K562 (cell line): ENCODE measurements around the gene SLC16A6. TPM values are rescaled to one million over a fixed set of nuclear protein-coding genes. Genes with fewer than 3 reads are reported as not detected.

Experiments
- ATAC-seq: fragments of 200-7000 bp; cut with Tn5 transposase; 3 replicates; pipeline ENCODE4 v1.9.1; 2020; ENCODE audit warnings: moderate library complexity
- BruUV-seq: library from RNA; stranded (reverse); fragments of 400-500 nt; replicated peaks from 2 replicates; lab custom pipeline; 2021; lab: Mats Ljungman, UMichigan
- CTCF ChIA-PET: fragments of 300-600 bp; formaldehyde crosslinking; extraction: SDS; loops from one replicate; lab custom pipeline; 2021; ENCODE audit warnings: low intra/inter-chr PET ratio; lab: Yijun Ruan, JAX
- POLR2A ChIA-PET: fragments of 300-600, 350-650 bp; sonication (Branson Sonifier 250); formaldehyde crosslinking; extraction: SDS; loops from one replicate; lab custom pipeline; 2021; ENCODE audit warnings: antibody characterized with exemption, inconsistent platforms; lab: Yijun Ruan, JAX
- DNase-seq, 4 experiments: peaks; one replicate each; pipeline versions ENCODE4 v3.0.0 to v3.0.0-alpha.2; 2011 to 2018; ENCODE audit warnings: low spot score in 3 of 4, mixed read lengths in 3 of 4; ENCODE audit errors: extremely low read depth in 1 of 4
- FAIRE-seq: peaks from 2 replicates; lab custom pipeline; 2011; peaks lifted over from hg19 to GRCh38; lab: Jason Lieb, UNC
- H2AFZ ChIP-seq: 2 replicates; pipeline ENCODE4 v1.6.0; 2011; ENCODE audit warnings: low read depth, low read length, control low read depth, inconsistent platforms
- H3K27ac ChIP-seq: fragments of 200-600 bp; 3 replicates; pipeline ENCODE4 v1.8.0; 2011; ENCODE audit warnings: low read depth, mild to moderate bottlenecking, control low read depth, inconsistent platforms, low read length, moderate library complexity, mixed read lengths; ENCODE audit errors: extremely low read depth
- H3K27me3 ChIP-seq, 2 experiments: fragments of 300-600 bp in 1 of 2; 2 replicates in 1 of 2; 3 replicates in 1 of 2; pipeline versions ENCODE4 v1.6.0 to v1.8.0; 2011; ENCODE audit warnings: inconsistent platforms in 2 of 2, low read length in 2 of 2, mild to moderate bottlenecking in 1 of 2, mixed read lengths in 1 of 2, moderate library complexity in 1 of 2; ENCODE audit not compliant: control insufficient read depth in 2 of 2, insufficient read depth in 2 of 2
- H3K36me3 ChIP-seq: fragments of 300-600 bp; 3 replicates; pipeline ENCODE4 v1.8.0; 2011; ENCODE audit warnings: mild to moderate bottlenecking, low read length, inconsistent platforms; ENCODE audit not compliant: control insufficient read depth, insufficient read depth
- H3K4me1 ChIP-seq, 2 experiments: fragments of 200-600 bp in 1 of 2; replicated peaks in 1 of 2; 2 replicates in 1 of 2; 3 replicates in 1 of 2; pipeline versions ENCODE4 v1.5.1 to v1.8.0; 2011; ENCODE audit warnings: inconsistent platforms in 2 of 2, low read length in 2 of 2, mild to moderate bottlenecking in 1 of 2, mixed read lengths in 1 of 2, moderate library complexity in 1 of 2; ENCODE audit not compliant: control insufficient read depth in 2 of 2, insufficient read depth in 2 of 2
- H3K4me2 ChIP-seq: 2 replicates; pipeline ENCODE4 v1.6.1; 2011; ENCODE audit warnings: low read length, control low read depth, inconsistent platforms, mixed read lengths; ENCODE audit not compliant: insufficient read depth
- H3K4me3 ChIP-seq: fragments of 200-600 bp; sonication (generic), shearing (Covaris generic); 2 replicates; pipeline ENCODE4 v1.5.1; 2016; ENCODE audit warnings: control low read depth, inconsistent platforms
- H3K79me2 ChIP-seq: fragments of 200-600 bp; 3 replicates; pipeline ENCODE4 v1.8.0; 2011; ENCODE audit warnings: low read length, inconsistent platforms; ENCODE audit not compliant: control insufficient read depth, insufficient read depth
- H3K9ac ChIP-seq, 2 experiments: 2 replicates each; pipeline versions ENCODE4 v1.6.0 to v1.6.1; 2011; ENCODE audit warnings: low read depth in 2 of 2, low read length in 2 of 2, control low read depth in 1 of 2, inconsistent platforms in 1 of 2, mild to moderate bottlenecking in 1 of 2, mixed read lengths in 1 of 2; ENCODE audit not compliant: insufficient read depth in 1 of 2
- H3K9me1 ChIP-seq: one replicate; pipeline ENCODE4 v1.6.0; 2011; ENCODE audit warnings: inconsistent platforms, mild to moderate bottlenecking, low read length, moderate library complexity; ENCODE audit not compliant: control insufficient read depth, insufficient read depth
- H3K9me3 ChIP-seq: replicated peaks from 2 replicates; pipeline ENCODE4 v1.5.1; 2011; ENCODE audit warnings: low read depth, low read length, inconsistent platforms; ENCODE audit not compliant: control insufficient read depth, insufficient read depth
- H4K20me1 ChIP-seq: replicated peaks from 2 replicates; pipeline ENCODE4 v1.6.1; 2011; ENCODE audit warnings: low read length, inconsistent platforms, mixed read lengths; ENCODE audit not compliant: control insufficient read depth, insufficient read depth
- HDGF ChIP-seq: fragments of 450-650 bp; IDR thresholded peaks from 2 replicates; pipeline ENCODE4 v1.6.1; 2016
- POLR2B ChIP-seq: fragments of 450-650 bp; IDR thresholded peaks from 2 replicates; pipeline ENCODE4 v1.6.1; 2018; ENCODE audit warnings: low read depth; ENCODE audit not compliant: partially characterized antibody
- SMAD1 ChIP-seq: fragments of 150-350 bp; IDR thresholded peaks from 2 replicates; pipeline ENCODE4 v1.6.1; 2014; ENCODE audit warnings: low read length, low read depth; ENCODE audit not compliant: partially characterized antibody
- ZNF165 ChIP-seq: fragments of 250-450 bp; sonication (Bioruptor Pico); IDR thresholded peaks from 2 replicates; pipeline ENCODE4 v1.4.0; 2020; ENCODE audit warnings: borderline replicate concordance
- WGBS: fragments of 100-300 bp; shearing (Covaris generic); methylation state at CpG from one replicate; pipeline ENCODE4 v1.1.6; 2016; ENCODE audit warnings: low coverage, mixed read lengths; ENCODE audit not compliant: insufficient coverage; ENCODE audit errors: missing lambda C conversion rate; 5-methylcytosine and 5-hydroxymethylcytosine counted together
- in situ Hi-C: fragments of 300-500 bp; cut with MboI; formaldehyde crosslinking; loops from 4 replicates; pipeline ENCODE4 v1.15.0; 2018; ENCODE audit warnings: inconsistent platforms, mixed read lengths
- intact Hi-C: fragments of 100-400 bp; cut with micrococcal nuclease; formaldehyde crosslinking; loops from 2 replicates; pipeline ENCODE4 v1.14.2; 2022
- polyA plus RNA-seq, 8 experiments: library from polyadenylated mRNA; depleted of rRNA in 4 of 8; stranded (reverse) in 5 of 8; unstranded in 3 of 8; fragments of >200 nt; fragmentation: Nextera tagmentation in 2 of 8; fragmentation: Illumina TruSeq in 1 of 8; extraction: Ambion mirVana in 2 of 8; extraction: Trizol in 1 of 8; gene quantifications; 2 replicates each; pipeline versions ENCODE4 v1.2.1 to v1.2.3, GENCODE V29; 2011 to 2014; ENCODE audit warnings: inconsistent platforms in 1 of 8, missing spikeins in 1 of 8
- total RNA-seq, 7 experiments: library from RNA; depleted of rRNA in 6 of 7; stranded (reverse); fragments of >200 nt in 6 of 7; fragmentation: Illumina TruSeq in 2 of 7; extraction: Trizol in 2 of 7; gene quantifications; 2 replicates each; pipeline versions ENCODE4 v1.2.1 to v1.2.3, GENCODE V29; 2011 to 2021; ENCODE audit warnings: low replicate concordance in 1 of 7
- TF ChIP-seq, protein P1 (sequence below), 2 experiments: fragments of 450-650 bp; IDR thresholded peaks; 2 replicates each; pipeline ENCODE4 v1.6.1; 2016; ENCODE audit warnings: mild to moderate bottlenecking in 2 of 2, borderline replicate concordance in 1 of 2, low read depth in 1 of 2, moderate library complexity in 1 of 2
- TF ChIP-seq, protein P2 (sequence below): fragments of 450-650 bp; IDR thresholded peaks from 2 replicates; pipeline ENCODE4 v1.6.1; 2018; ENCODE audit warnings: mild to moderate bottlenecking, low read depth; ENCODE audit not compliant: partially characterized antibody
- TF ChIP-seq, protein P3 (sequence below): fragments of 250-450 bp; sonication (Bioruptor Pico); IDR thresholded peaks from 2 replicates; pipeline ENCODE4 v1.5.0; 2022; ENCODE audit warnings: mild to moderate bottlenecking

The SLC16A6 gene
- total and polyA plus RNA-seq, 9 of the 15 experiments (the other 6 are each of a cell fraction or from before 2014, with no cell fraction given), result 0.05 to 0.31 (median 0.15) TPM

DNA sequence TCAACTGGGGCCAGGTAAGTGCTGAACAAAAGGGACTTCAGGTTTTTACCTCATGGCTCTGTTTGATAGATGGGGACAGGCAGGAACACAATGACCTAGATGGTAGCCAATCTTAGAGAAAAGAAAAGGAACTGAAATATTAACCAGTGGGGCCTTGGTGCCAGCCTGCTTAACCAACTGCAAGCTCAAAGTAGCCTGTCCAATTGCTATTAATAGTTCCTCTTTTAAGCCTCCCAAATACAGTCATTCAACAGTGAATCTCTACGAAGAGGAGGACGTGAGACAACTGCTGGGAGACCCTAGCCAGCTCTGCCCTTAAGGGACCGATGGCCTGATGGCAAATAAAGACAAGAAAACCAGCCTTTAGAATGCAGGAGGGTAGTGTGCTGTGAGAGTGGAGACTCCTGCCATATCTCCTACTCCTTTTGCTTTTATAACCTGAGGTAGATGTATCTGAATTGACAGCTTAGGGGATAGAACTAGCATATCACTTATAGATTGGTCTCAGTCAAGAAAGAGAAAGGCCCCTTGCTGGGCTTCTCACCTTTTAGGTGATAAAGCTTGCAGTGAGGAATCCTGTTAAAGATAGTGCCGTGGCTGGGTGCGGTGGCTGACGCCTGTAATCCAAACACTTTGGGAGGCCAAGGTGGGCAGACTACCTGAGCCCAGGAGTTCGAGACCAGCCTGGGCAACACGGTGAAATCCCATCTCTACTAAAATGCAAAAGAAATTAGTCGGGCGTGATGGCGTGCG lies 28.7 kb upstream of the SLC16A6 start:
- Histone ChIP-seq H4K20me1 (no peaks in the 10 kb centered on the region), H3K4me1 (no peaks in the 10 kb centered on the region), H3K9me1 (no peaks in the 10 kb centered on the region), H3K4me3 (no peak overlapping the region), H2AFZ (no peak overlapping the region), H3K36me3 (no peaks in the 10 kb centered on the region), H3K9ac (no peak overlapping the region), H3K9me3 (no peaks in the 10 kb centered on the region), H3K27me3 (peaks cover 23 to 46% of the 10 kb centered on the region in 2 experiments), H3K4me2 (no peak overlapping the region), H3K27ac (no peak overlapping the region), H3K79me2 (no peaks in the 10 kb centered on the region)
- in situ Hi-C loops, result no loop called here
- DNase-seq, result no peak
- POLR2A ChIA-PET, result no interaction called here
- intact Hi-C loops, result no loop called here
- no TSS peak for BruUV-seq
- FAIRE-seq, result no peak
- CTCF ChIA-PET, result no interaction called here
- ATAC-seq, result no peak
- whole genome bisulfite sequencing, result 3% methylated on average over 12 of the region's 12 CpGs
- TF ChIP-seq POLR2B, result no peak
- TF ChIP-seq ZNF165 (CRISPR knock-in tag), result no peak
- TF ChIP-seq, protein P1, sequence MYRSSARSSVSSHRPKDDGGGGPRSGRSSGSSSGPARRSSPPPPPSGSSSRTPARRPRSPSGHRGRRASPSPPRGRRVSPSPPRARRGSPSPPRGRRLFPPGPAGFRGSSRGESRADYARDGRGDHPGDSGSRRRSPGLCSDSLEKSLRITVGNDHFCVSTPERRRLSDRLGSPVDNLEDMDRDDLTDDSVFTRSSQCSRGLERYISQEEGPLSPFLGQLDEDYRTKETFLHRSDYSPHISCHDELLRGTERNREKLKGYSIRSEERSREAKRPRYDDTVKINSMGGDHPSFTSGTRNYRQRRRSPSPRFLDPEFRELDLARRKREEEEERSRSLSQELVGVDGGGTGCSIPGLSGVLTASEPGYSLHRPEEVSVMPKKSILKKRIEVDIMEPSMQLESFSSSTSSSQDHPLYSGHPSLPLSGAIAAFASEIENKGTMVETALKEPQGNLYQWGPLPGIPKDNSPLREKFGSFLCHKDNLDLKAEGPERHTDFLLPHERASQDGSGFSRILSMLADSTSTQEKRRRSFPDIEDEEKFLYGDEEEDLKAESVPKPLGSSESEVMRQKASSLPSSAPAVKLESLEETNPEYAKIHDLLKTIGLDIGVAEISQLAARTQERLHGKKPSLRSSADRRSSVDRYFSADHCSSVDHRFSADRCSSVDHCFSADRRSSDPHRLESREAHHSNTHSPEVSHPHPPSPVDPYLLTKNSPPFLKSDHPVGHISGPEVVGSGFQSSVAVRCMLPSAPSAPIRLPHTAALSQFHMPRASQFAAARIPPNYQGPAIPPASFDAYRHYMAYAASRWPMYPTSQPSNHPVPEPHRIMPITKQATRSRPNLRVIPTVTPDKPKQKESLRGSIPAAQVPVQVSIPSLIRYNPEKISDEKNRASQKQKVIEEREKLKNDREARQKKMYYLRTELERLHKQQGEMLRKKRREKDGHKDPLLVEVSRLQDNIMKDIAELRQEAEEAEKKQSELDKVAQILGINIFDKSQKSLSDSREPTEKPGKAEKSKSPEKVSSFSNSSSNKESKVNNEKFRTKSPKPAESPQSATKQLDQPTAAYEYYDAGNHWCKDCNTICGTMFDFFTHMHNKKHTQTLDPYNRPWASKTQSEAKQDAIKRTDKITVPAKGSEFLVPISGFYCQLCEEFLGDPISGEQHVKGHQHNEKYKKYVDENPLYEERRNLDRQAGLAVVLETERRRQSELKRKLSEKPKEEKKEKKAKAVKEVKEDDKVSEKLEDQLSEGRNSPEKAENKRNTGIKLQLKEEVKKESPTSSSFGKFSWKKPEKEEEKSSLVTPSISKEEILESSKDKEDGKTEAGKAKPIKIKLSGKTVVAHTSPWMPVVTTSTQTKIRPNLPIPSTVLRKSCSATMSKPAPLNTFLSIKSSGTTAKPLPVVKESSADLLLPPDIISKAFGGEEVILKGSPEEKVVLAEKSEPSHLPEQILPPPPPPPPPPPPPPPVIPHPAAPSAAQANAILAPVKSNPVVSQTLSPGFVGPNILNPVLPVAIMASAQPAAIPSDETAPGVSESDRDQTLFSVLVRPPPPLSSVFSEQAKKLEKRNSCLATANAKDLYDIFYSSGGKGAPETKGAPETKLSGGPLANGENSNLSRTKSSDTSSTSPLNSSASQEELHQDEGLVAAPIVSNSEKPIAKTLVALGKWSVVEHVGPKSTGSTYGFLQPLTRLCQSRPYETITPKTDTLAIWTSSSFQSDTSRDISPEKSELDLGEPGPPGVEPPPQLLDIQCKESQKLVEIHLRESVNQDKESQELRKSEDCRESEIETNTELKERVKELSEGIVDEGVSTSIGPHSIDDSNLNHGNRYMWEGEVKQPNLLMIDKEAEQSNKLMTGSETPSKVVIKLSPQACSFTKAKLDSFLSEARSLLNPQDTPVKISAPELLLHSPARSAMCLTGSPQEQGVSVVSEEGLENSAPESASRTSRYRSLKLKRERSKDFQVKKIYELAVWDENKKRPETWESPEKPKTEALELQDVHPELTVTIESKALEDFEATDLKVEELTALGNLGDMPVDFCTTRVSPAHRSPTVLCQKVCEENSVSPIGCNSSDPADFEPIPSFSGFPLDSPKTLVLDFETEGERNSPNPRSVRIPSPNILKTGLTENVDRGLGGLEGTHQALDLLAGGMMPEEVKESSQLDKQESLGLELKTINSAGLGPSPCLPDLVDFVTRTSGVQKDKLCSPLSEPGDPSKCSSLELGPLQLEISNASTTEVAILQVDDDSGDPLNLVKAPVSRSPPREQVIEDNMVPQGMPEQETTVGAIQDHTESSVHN (IDR thresholded peaks at IDR 0.05; ENCODE audit: borderline replicate concordance in 1 of 2, low read depth in 1 of 2), result no peak
- no peak for TF ChIP-seq SMAD1
- TF ChIP-seq, protein P2, sequence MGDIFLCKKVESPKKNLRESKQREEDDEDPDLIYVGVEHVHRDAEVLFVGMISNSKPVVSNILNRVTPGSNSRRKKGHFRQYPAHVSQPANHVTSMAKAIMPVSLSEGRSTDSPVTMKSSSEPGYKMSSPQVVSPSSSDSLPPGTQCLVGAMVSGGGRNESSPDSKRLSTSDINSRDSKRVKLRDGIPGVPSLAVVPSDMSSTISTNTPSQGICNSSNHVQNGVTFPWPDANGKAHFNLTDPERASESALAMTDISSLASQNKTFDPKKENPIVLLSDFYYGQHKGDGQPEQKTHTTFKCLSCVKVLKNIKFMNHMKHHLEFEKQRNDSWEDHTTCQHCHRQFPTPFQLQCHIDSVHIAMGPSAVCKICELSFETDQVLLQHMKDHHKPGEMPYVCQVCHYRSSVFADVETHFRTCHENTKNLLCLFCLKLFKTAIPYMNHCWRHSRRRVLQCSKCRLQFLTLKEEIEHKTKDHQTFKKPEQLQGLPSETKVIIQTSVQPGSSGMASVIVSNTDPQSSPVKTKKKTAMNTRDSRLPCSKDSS, result no peak
- TF ChIP-seq, protein P3, sequence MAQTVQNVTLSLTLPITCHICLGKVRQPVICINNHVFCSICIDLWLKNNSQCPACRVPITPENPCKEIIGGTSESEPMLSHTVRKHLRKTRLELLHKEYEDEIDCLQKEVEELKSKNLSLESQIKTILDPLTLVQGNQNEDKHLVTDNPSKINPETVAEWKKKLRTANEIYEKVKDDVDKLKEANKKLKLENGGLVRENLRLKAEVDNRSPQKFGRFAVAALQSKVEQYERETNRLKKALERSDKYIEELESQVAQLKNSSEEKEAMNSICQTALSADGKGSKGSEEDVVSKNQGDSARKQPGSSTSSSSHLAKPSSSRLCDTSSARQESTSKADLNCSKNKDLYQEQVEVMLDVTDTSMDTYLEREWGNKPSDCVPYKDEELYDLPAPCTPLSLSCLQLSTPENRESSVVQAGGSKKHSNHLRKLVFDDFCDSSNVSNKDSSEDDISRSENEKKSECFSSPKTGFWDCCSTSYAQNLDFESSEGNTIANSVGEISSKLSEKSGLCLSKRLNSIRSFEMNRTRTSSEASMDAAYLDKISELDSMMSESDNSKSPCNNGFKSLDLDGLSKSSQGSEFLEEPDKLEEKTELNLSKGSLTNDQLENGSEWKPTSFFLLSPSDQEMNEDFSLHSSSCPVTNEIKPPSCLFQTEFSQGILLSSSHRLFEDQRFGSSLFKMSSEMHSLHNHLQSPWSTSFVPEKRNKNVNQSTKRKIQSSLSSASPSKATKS, result no peak
- no peak for TF ChIP-seq HDGF
